GM12892 (cell line): ENCODE data around the gene STK39.

Experiments used
- POLR2A ChIP-seq: IDR thresholded peaks from 2 replicates; pipeline ENCODE4 v1.6.1; 2011; ENCODE audit warnings: low read depth, low read length, control low read depth
- POLR2AphosphoS5 ChIP-seq: IDR thresholded peaks from 2 replicates; pipeline ENCODE4 v1.6.1; 2011; ENCODE audit warnings: low read depth, low read length, control low read depth

GRCh38 chr2:168035458-168035857, 211.9 kb downstream of the STK39 start:
- TF ChIP-seq POLR2AphosphoS5 (no peak), POLR2A (no peak)
